NCI-H146 treated with DMSO at 0.1 percent for 48 hours (cell line): ENCODE results near the gene TMEM18.

Experiments used
- DNase-seq: peaks from one replicate; lab custom pipeline; 2025; ENCODE audit not compliant: unreplicated experiment; lab: John Stamatoyannopoulos, UW

Gene TMEM18

GRCh38 chr2:653645-654425 lies 23.4 kb downstream of the TMEM18 start:
- no peak for DNase-seq

- DNase-seq, result no peak
Measured at GRCh38 chr2:652881-653480, 24.2 kb downstream of the TMEM18 start.

- no peak for DNase-seq
Measured at GRCh38 chr2:651951-652373, 25.2 kb downstream of the TMEM18 start.

DNA sequence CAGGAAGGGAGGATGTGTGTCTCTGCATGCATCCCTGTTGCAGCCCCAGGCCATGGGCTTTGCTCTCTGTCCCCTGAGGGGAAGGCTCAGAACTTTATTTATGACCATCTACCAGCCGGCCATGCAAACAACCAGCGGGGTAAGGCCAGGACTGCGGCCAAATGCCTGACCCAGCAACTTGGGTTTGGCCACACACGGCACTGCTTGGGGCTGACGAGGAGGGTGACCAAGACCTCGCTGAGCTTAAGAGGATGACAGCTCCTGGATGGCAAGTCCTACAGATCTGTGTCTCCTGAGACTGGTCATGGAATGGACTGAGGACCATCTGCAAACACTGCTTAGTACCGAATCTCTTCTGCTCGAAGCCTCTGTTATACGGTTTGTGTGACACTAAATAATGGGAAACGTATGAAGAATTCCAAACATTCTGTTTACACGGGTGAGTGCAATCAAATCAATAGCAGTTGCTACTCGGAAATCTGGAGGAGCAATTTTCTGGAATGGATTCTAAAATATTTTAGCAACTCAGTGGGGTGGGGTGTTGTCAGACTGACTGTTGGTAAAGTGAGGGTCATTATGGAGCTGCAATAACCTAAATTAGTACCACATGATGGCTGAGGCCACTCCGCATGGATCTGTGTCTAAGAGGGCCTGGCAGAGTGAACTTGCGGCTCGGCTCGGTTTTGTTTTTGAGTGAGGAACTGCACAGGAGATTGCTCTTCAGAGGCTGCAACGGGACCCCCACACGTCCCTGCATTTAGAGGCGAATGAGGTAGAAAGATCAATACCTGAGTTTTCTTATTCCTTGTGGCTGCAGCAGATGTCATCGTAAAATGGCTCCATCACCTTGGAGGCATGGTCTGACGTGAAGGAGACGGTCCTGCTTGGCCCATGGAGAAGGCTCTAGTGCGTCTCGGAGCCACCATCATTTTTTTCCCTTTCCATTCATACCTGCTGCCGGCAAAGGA lies 26.6 kb downstream of the TMEM18 start:
- DNase-seq, result no peak

- DNase-seq, result no peak
Measured at GRCh38 chr2:649426-650342, 27.5 kb downstream of the TMEM18 start.

DNA sequence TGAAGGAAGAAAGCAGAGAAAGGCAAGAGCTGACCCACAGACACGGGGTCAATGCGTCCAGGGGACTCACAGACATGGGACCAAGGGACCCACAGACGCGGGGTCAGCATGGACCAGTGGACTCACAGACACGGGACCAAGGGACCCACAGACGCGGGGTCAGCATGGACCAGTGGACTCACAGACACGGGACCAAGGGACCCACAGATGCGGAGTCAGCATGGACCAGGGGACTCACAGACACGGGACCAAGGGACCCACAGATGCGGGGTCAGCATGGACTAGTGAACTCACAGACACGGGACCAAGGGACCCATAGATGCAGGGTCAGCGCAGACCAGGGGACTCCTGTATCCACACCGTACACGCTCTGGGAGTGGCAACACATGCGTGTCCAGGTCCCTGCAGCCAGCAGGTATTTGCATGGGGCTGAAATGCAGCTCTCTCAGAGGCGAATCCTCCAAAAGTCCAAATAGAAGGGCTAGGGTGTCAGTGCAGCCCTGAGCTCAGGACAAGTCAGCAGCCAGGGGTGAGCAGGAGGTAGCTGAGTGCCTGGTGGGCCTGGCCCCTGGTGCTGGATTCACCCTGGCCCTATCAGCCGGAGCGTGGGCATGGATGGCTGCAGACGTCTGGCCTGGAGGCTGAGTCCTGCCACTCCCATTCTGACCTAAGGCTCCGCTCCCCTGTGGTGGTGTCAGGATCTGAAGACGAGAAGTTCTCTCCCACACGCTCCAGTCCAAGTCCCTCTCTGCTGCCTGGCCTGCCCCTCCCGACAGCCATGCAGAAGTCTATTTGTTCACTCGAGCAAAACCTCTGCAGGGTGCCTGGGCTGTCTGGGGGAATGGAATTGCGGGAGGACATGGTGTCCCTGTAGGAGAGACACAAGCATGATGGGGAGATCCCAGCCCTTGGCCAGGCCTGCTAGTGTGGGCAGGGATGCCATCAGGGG lies 28.5 kb downstream of the TMEM18 start:
- no peak for DNase-seq

GRCh38 chr2:647691-648231 lies 29.4 kb downstream of the TMEM18 start:
- no peak for DNase-seq

- no peak for DNase-seq
Measured at GRCh38 chr2:647003-647560, 30.1 kb downstream of the TMEM18 start.

GRCh38 chr2:644871-645270 lies 32.3 kb downstream of the TMEM18 start:
- no peak for DNase-seq

DNA sequence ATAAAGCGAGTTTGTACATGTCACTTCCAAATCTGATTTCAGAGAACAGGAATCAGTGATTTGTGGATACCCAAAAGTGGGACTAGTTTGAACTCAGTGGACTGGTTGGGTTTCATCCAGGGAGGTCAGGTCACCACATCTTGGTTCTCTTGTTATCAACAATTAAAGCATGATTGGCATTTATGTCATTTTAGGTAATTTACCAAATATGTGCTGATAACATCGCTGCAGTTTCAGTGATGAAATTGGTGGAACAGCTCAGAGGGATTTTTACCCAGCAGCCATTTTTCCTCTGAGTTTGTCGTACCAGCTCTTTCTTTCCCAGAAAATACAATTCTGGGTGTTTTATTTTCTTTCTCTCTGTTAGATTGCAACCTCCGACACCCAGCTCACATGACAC lies 33.4 kb downstream of the TMEM18 start:
- no peak for DNase-seq

GRCh38 chr2:643334-643733 lies 33.9 kb downstream of the TMEM18 start:
- DNase-seq, result no peak

DNA sequence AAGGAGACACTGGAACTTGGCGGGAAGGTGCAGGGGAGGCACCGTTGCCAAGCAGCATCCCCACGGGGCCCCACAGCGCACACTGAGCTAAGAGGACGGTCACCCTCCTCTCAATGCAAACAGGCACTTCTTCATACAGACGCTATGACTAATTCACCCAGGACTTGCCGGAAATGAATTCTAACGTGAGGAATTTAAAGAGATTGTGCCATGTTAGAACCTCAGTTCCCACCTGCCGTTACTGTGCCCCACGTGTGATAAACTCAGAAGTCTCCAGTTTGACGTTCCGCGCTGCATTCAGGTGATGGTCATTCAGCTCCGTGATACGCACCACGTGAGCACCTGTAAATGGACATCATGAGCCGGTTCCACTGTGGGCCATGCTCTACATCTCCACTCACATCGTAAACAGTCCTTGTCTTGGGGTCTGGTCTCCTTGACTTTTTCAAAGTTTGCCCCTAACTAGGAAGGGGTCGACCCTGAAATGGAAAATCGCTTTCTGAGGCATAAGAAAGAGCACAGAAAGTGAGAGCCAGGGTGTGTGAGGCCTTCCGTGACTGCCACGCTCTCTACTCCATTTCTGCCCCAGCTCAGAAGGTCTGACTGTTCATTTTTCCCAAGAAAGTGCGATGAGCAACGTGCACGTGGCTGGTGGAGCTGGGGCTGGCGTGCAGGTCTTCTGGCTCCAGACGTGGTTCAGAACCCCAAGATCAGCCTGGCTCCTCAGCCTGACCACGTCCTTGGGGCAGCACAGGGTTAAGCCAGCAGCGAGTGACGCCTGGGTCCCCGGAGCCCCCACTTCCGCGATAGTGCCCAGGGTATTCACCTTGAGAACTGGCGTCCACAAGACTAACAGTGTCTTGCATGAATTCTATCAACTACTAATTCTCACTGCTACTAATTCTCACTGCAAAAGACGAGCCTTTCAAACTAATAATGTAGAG lies 35.1 kb downstream of the TMEM18 start:
- DNase-seq, result no peak

- DNase-seq, result no peak
Measured at GRCh38 chr2:641164-641871, 35.9 kb downstream of the TMEM18 start.

DNA sequence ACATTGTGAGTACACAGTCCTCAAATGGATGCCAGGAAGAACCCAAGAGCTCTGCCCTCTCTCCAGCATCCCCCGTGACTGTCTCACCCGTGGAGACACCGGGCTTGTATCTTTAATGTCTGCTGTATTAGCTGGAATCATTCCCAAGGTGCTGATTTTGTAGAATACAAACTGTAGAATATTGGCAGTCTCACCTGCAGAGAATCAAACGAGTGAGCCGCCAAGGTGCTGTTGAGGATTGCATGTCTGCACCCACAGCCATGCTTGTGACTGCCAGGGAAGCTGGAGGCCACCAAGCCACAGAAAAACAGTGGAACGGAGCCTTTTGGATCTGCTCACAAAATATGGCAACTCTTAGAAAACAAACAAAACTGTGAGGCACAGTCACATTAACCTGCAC lies 37.5 kb downstream of the TMEM18 start:
- DNase-seq, result no peak

- no peak for DNase-seq
Measured at GRCh38 chr2:637804-638203, 39.4 kb downstream of the TMEM18 start.

GRCh38 chr2:637406-637776 lies 39.8 kb downstream of the TMEM18 start:
- no peak for DNase-seq
